Neural crest cell (in vitro differentiated cells): ENCODE data around the gene AGBL4. TPM values are rescaled to one million over a fixed set of nuclear protein-coding genes. Genes with fewer than 3 reads are reported as not detected.

Experiments
- DNase-seq: peaks from one replicate; pipeline ENCODE4 v3.0.0; 2021; ENCODE audit warnings: low read depth, mixed read lengths, low spot score
- H3K27ac Mint-ChIP-seq: one replicate; pipeline ENCODE4 v1.8.0; 2021; ENCODE audit warnings: mild to moderate bottlenecking, mixed read lengths; ENCODE audit not compliant: unreplicated experiment
- H3K27me3 Mint-ChIP-seq: 2 replicates; pipeline ENCODE4 v1.8.0; 2021; ENCODE audit warnings: low read depth, mild to moderate bottlenecking, mixed read lengths
- H3K36me3 Mint-ChIP-seq: 2 replicates; pipeline ENCODE4 v1.8.0; 2021; ENCODE audit warnings: low read depth, mild to moderate bottlenecking, mixed read lengths
- H3K4me1 Mint-ChIP-seq: 2 replicates; pipeline ENCODE4 v1.8.0; 2021; ENCODE audit warnings: mixed read lengths
- H3K4me3 Mint-ChIP-seq: one replicate; pipeline ENCODE4 v1.8.0; 2021; ENCODE audit warnings: mild to moderate bottlenecking, mixed read lengths
- H3K9me3 Mint-ChIP-seq: 2 replicates; pipeline ENCODE4 v1.8.0; 2021; ENCODE audit warnings: mixed read lengths
- CTCF ChIP-seq: fragments of 200-600 bp; sonication (generic); conservative IDR thresholded peaks from 2 replicates; pipeline ENCODE4 v1.5.0; 2021; ENCODE audit warnings: antibody characterized with exemption, mild to moderate bottlenecking
- total RNA-seq: library from RNA; stranded (reverse); gene quantifications from 2 replicates; pipeline ENCODE4 v1.2.1, GENCODE V29; 2021

The AGBL4 gene
- total RNA-seq, 1 donor from 2014 or later = 0.09 TPM

GRCh38 chr1:48572646-48573258, 1451.0 kb downstream of the AGBL4 start:
- H3K36me3 Mint-ChIP-seq = no peaks in the 10 kb centered on the region
- DNase-seq = peak; percentile 64
- H3K9me3 Mint-ChIP-seq = no peaks in the 10 kb centered on the region
- no peak overlapping the region for H3K4me3 Mint-ChIP-seq
- peaks cover 10% of the 10 kb centered on the region for H3K27me3 Mint-ChIP-seq
- peak; percentile 78 for TF ChIP-seq CTCF
- no peak overlapping the region for H3K27ac Mint-ChIP-seq
- H3K4me1 Mint-ChIP-seq = no peaks in the 10 kb centered on the region

GRCh38 chr1:48572134-48572533, 1451.6 kb downstream of the AGBL4 start:
- H3K4me1 Mint-ChIP-seq = no peaks in the 10 kb centered on the region

GRCh38 chr1:48571303-48571987, 1452.3 kb downstream of the AGBL4 start:
- no peak for DNase-seq
- H3K27ac Mint-ChIP-seq = peak overlapping the region; percentile 59
- TF ChIP-seq CTCF = no peak
- no peak overlapping the region for H3K4me3 Mint-ChIP-seq
- H3K36me3 Mint-ChIP-seq = no peaks in the 10 kb centered on the region
- no peaks in the 10 kb centered on the region for H3K9me3 Mint-ChIP-seq
- peaks cover 10% of the 10 kb centered on the region for H3K27me3 Mint-ChIP-seq
- no peaks in the 10 kb centered on the region for H3K4me1 Mint-ChIP-seq

More at GRCh38 chr1:48572134-48572533, 1451.6 kb downstream of the AGBL4 start:
- Mint-ChIP-seq H3K4me3 (no peak overlapping the region), H3K27me3 (peaks cover 10% of the 10 kb centered on the region), H3K36me3 (no peaks in the 10 kb centered on the region), H3K27ac (peak overlapping the region; percentile 59), H3K9me3 (no peaks in the 10 kb centered on the region)
- no peak for TF ChIP-seq CTCF
- no peak for DNase-seq

- H3K27ac Mint-ChIP-seq = no peak overlapping the region
- H3K9me3 Mint-ChIP-seq = no peaks in the 10 kb centered on the region
- DNase-seq = no peak
- no peak for TF ChIP-seq CTCF
- no peak overlapping the region for H3K4me3 Mint-ChIP-seq
- no peaks in the 10 kb centered on the region for H3K36me3 Mint-ChIP-seq
- peaks cover 10% of the 10 kb centered on the region for H3K27me3 Mint-ChIP-seq
- no peaks in the 10 kb centered on the region for H3K4me1 Mint-ChIP-seq
Observed at GRCh38 chr1:48570568-48570967, 1453.2 kb downstream of the AGBL4 start.

- H3K9me3 Mint-ChIP-seq = no peaks in the 10 kb centered on the region
- no peaks in the 10 kb centered on the region for H3K36me3 Mint-ChIP-seq
- no peak overlapping the region for H3K27ac Mint-ChIP-seq
- DNase-seq = no peak
- H3K27me3 Mint-ChIP-seq = peaks cover 11% of the 10 kb centered on the region
- H3K4me3 Mint-ChIP-seq = no peak overlapping the region
- TF ChIP-seq CTCF = no peak
- no peaks in the 10 kb centered on the region for H3K4me1 Mint-ChIP-seq
Observed at GRCh38 chr1:48568501-48568900, 1455.3 kb downstream of the AGBL4 start.
